Fibroblast of lung (primary cell): ENCODE data around the gene TJP1. TPM values are rescaled to one million over a fixed set of nuclear protein-coding genes. Genes with fewer than 3 reads are reported as not detected.
A peak's percentile ranks its signal among the peaks of the same experiment; 100 is the strongest.

Source experiments
- DNase-seq, 2 donors: peaks; one replicate each; pipeline versions ENCODE4 v3.0.0 to v3.0.0-alpha.2; 2010; ENCODE audit warnings: low read depth in 2 of 2
- H2AFZ ChIP-seq: 2 replicates; pipeline ENCODE4 v1.5.1; 2012; ENCODE audit warnings: low read length, control low read depth, inconsistent platforms
- H3K27ac ChIP-seq: 2 replicates; pipeline ENCODE4 v1.5.1; 2011; ENCODE audit warnings: low read length, control low read depth; ENCODE audit not compliant: insufficient read depth
- H3K27me3 ChIP-seq: 2 replicates; pipeline ENCODE4 v1.5.1; 2011; ENCODE audit warnings: mild to moderate bottlenecking, low read length; ENCODE audit not compliant: control insufficient read depth, insufficient read depth
- H3K36me3 ChIP-seq: 2 replicates; pipeline ENCODE4 v1.5.1; 2011; ENCODE audit warnings: low read length; ENCODE audit not compliant: control insufficient read depth, insufficient read depth
- H3K4me1 ChIP-seq: 2 replicates; pipeline ENCODE4 v1.5.1; 2011; ENCODE audit warnings: low read length; ENCODE audit not compliant: control insufficient read depth, insufficient read depth; ENCODE audit errors: extremely low read depth
- H3K4me2 ChIP-seq: 2 replicates; pipeline ENCODE4 v1.5.1; 2011; ENCODE audit warnings: low read length, control low read depth; ENCODE audit not compliant: insufficient read depth; ENCODE audit errors: extremely low read depth
- H3K4me3 ChIP-seq, 4 experiments: fragments of 200-600 bp in 1 of 4; sonication (generic) in 1 of 4; replicated peaks in 1 of 4; 2 replicates each; pipeline ENCODE4 v1.5.1; 2011 to 2016; ENCODE audit warnings: low read length in 4 of 4, low read depth in 3 of 4, mild to moderate bottlenecking in 3 of 4, control low read depth in 2 of 4, inconsistent platforms in 1 of 4, mixed read lengths in 1 of 4; ENCODE audit not compliant: insufficient read depth in 1 of 4; ENCODE audit errors: control extremely low read depth in 1 of 4
- H3K79me2 ChIP-seq: 2 replicates; pipeline ENCODE4 v1.5.1; 2012; ENCODE audit warnings: mild to moderate bottlenecking, low read length, inconsistent platforms; ENCODE audit not compliant: control insufficient read depth, insufficient read depth
- H3K9ac ChIP-seq: 2 replicates; pipeline ENCODE4 v1.5.1; 2011; ENCODE audit warnings: mild to moderate bottlenecking, low read length, control low read depth; ENCODE audit not compliant: insufficient read depth
- H3K9me3 ChIP-seq: 2 replicates; pipeline ENCODE4 v1.5.1; 2012; ENCODE audit warnings: low read depth, low read length; ENCODE audit not compliant: control insufficient read depth, insufficient read depth
- H4K20me1 ChIP-seq: 2 replicates; pipeline ENCODE4 v1.5.1; 2011; ENCODE audit warnings: low read length; ENCODE audit not compliant: control insufficient read depth, insufficient read depth; ENCODE audit errors: extremely low read depth
- CTCF ChIP-seq, 2 donors: IDR thresholded peaks in 1 of 2; conservative IDR thresholded peaks in 1 of 2; 1 replicate in 1 of 2; 2 replicates in 1 of 2; pipeline ENCODE4 v1.5.1; 2011 to 2012; ENCODE audit warnings: low read length in 2 of 2, control low read depth in 1 of 2, inconsistent platforms in 1 of 2, low read depth in 1 of 2, mild to moderate bottlenecking in 1 of 2
- EZH2 ChIP-seq: IDR thresholded peaks from 2 replicates; pipeline ENCODE4 v1.5.1; 2012; ENCODE audit warnings: low read length, control low read depth, mild to moderate bottlenecking; ENCODE audit errors: missing control alignments
- polyA plus RNA-seq, 2 donors: library from polyadenylated mRNA; depleted of rRNA in 1 of 2; stranded (reverse) in 1 of 2; unstranded in 1 of 2; fragments of >200 nt; gene quantifications; 2 replicates each; pipeline ENCODE4 v1.2.1, GENCODE V29; 2011 to 2012; ENCODE audit warnings: missing spikeins in 1 of 2
- total RNA-seq: library from RNA; depleted of rRNA; stranded (reverse); fragments of >200 nt; gene quantifications from 2 replicates; pipeline ENCODE4 v1.2.1, GENCODE V29; 2014

Gene TJP1
- total and polyA plus RNA-seq, 2 donors (not counting 1 experiment from before 2014, with no cell fraction given) = 53.7 to 110 TPM

DNA sequence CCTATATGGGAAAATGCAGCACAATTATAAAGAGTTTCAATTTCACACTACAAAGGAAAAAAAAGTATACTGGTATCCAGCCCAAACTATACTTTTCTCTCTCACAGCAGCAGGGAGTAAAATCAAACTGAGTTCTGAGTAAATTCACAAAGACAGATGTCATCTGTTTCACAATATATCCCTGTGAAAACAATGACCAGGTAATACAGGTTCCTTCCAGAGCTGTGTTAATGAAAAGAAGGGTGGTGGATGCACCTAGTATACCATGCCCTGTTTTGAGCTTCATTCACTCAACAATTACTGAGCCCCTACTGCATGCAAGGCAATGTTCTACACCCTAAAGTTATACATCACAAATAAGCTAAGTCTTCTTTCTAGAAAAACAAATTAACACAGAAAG is 108.5 kb downstream of the TJP1 start:
- TF ChIP-seq CTCF (conservative IDR thresholded peaks at IDR 0.05 in 1 of 2, IDR thresholded peaks at IDR 0.05 in 1 of 2; ENCODE audit: low read depth in 1 of 2, low read length in 2 of 2) (no peak), EZH2 (no peak)
- Histone ChIP-seq H2AFZ (no peak overlapping the region), H3K4me3 (no peak overlapping the region), H4K20me1 (no peaks in the 10 kb centered on the region), H3K27me3 (no peaks in the 10 kb centered on the region), H3K4me1 (no peaks in the 10 kb centered on the region), H3K27ac (no peak overlapping the region), H3K9ac (no peak overlapping the region), H3K36me3 (peaks cover 13% of the 10 kb centered on the region), H3K4me2 (no peak overlapping the region), H3K9me3 (no peaks in the 10 kb centered on the region), H3K79me2 (no peaks in the 10 kb centered on the region)
- DNase-seq = no peak

DNA sequence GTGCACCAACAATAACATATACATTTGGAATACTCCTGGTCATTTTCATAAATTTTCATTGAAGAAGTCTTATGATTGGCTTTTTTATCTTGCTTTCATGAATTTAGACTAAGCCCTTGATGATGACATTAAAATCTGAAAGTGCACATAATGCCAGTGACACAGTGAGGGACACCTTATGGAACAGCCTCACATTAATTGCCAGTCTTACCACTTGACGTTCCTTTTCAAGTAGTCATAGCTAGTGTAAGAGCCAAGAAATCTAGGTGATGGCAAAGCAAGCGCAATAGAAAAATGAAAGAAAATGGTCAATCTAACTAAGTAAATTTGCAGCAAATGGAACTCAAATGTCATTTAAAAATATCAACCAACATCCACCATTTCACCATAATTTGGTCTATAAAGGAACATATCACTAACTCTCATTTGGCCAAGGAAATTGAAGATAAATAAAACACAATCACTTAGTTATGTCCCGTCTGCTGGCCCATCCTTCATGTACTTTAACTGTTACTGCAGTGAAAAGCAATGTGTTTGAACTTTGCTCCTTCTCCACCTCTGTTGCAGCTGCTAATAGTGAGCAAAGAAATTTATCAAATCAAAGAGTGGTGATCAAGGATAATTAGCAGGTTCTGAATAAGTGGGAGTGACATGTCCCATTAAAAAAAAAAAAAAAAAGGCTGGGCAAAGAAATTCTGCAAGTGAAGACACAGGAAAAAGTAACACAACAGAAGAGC is 110.0 kb downstream of the TJP1 start:
- Histone ChIP-seq H3K4me2 (no peak overlapping the region), H3K27ac (no peak overlapping the region), H3K9me3 (no peaks in the 10 kb centered on the region), H3K4me3 (no peak overlapping the region), H3K36me3 (peaks cover 8% of the 10 kb centered on the region), H2AFZ (no peak overlapping the region), H4K20me1 (no peaks in the 10 kb centered on the region), H3K9ac (no peak overlapping the region), H3K4me1 (no peaks in the 10 kb centered on the region), H3K79me2 (no peaks in the 10 kb centered on the region), H3K27me3 (no peaks in the 10 kb centered on the region)
- no peak for DNase-seq
- TF ChIP-seq CTCF (conservative IDR thresholded peaks at IDR 0.05 in 1 of 2, IDR thresholded peaks at IDR 0.05 in 1 of 2; ENCODE audit: low read depth in 1 of 2, low read length in 2 of 2) = no peak
- TF ChIP-seq EZH2 = no peak

- H3K4me3 ChIP-seq = no peak overlapping the region
- DNase-seq = peak in 1 of 2 donors; percentile 45
- H3K36me3 ChIP-seq = peaks cover 14% of the 10 kb centered on the region
- no peak overlapping the region for H3K4me2 ChIP-seq
- H3K9ac ChIP-seq = no peak overlapping the region
- H3K27ac ChIP-seq = no peak overlapping the region
- H3K9me3 ChIP-seq = no peaks in the 10 kb centered on the region
- H3K27me3 ChIP-seq = no peaks in the 10 kb centered on the region
- H3K4me1 ChIP-seq = no peaks in the 10 kb centered on the region
- H3K79me2 ChIP-seq = no peaks in the 10 kb centered on the region
- no peaks in the 10 kb centered on the region for H4K20me1 ChIP-seq
- H2AFZ ChIP-seq = no peak overlapping the region
- TF ChIP-seq CTCF (conservative IDR thresholded peaks at IDR 0.05 in 1 of 2, IDR thresholded peaks at IDR 0.05 in 1 of 2; ENCODE audit: low read depth in 1 of 2, low read length in 2 of 2) (no peak), EZH2 (no peak)
Measured at GRCh38 chr15:29711531-29711930, 110.7 kb downstream of the TJP1 start.
